ENCODE data around the gene ZBTB40. TPM values are rescaled to one million over a fixed set of nuclear protein-coding genes. Genes with fewer than 3 reads are reported as not detected.

ZBTB40 gene
- total and polyA plus RNA-seq, 10 donors, result 4.4 to 40.2 (median 30.2) TPM

- no peak for TF ChIP-seq POLR2A (IDR thresholded peaks at IDR 0.05)
- WGBS, 5 donors, result 92 to 97% (median 95%) methylated on average over 4 of the region's 4 CpGs
- intact Hi-C loops (cut with DNase I; ENCODE audit: low total_unique reads), result no loop called here
Observed at GRCh38 chr1:22462928-22463327, 11.3 kb downstream of the ZBTB40 start.

GRCh38 chr1:22465015-22465565, 13.4 kb downstream of the ZBTB40 start:
- Histone ChIP-seq H3K27me3 (replicated peaks in 1 of 7) (no peaks in the 10 kb centered on the region), H3K4me1 (peaks cover 0 to 54% (median 17%) of the 10 kb centered on the region in 6 donors), H3K9me3 (peaks cover 0 to 22% (median 12%) of the 10 kb centered on the region in 8 donors), H3K36me3 (no peaks in the 10 kb centered on the region), H3K27ac (no peak overlapping the region), H3K4me3 (no peak overlapping the region)
- intact Hi-C loops (cut with DNase I; ENCODE audit: low total_unique reads), result no loop called here
- 91 to 97% (median 96%) methylated on average over 4 to 9 of the region's 9 CpGs for WGBS, 5 donors
- TF ChIP-seq POLR2A (IDR thresholded peaks at IDR 0.05) (no peak), POLR2AphosphoS5 (IDR thresholded peaks at IDR 0.05) (no peak), CTCF (IDR thresholded peaks at IDR 0.05 in 8 of 11, conservative IDR thresholded peaks at IDR 0.05 in 3 of 11) (no peak)
- DNase-seq, result no peak

More at GRCh38 chr1:22462928-22463327, 11.3 kb downstream of the ZBTB40 start:
- H3K27ac ChIP-seq, result no peak overlapping the region
- no peaks in the 10 kb centered on the region for H3K36me3 ChIP-seq
- H3K4me3 ChIP-seq, result no peak overlapping the region
- peaks cover 0 to 22% (median 12%) of the 10 kb centered on the region in 8 donors for H3K9me3 ChIP-seq
- no peak for DNase-seq
- no peaks in the 10 kb centered on the region for H3K27me3 ChIP-seq (replicated peaks in 1 of 7)
- H3K4me1 ChIP-seq, result peaks cover 0 to 46% (median 11%) of the 10 kb centered on the region in 6 donors

- Histone ChIP-seq H3K27me3 (replicated peaks in 1 of 7) (no peaks in the 10 kb centered on the region), H3K36me3 (no peaks in the 10 kb centered on the region), H3K4me1 (peaks cover 0 to 55% (median 20%) of the 10 kb centered on the region in 6 donors), H3K4me3 (no peak overlapping the region), H3K9me3 (peaks cover 0 to 22% (median 12%) of the 10 kb centered on the region in 8 donors), H3K27ac (no peak overlapping the region)
- no peak for DNase-seq
- TF ChIP-seq POLR2AphosphoS5 (IDR thresholded peaks at IDR 0.05), result no peak
- WGBS, 5 donors, result 89 to 96% (median 94%) methylated on average over 2 of the region's 2 CpGs
- intact Hi-C loops (cut with DNase I; ENCODE audit: low total_unique reads), result no loop called here
Observed at GRCh38 chr1:22465671-22466070, 14.0 kb downstream of the ZBTB40 start.

GRCh38 chr1:22470227-22470626, 18.6 kb downstream of the ZBTB40 start:
- peaks cover 0 to 58% (median 20%) of the 10 kb centered on the region in 6 donors for H3K4me1 ChIP-seq
- no peak for TF ChIP-seq POLR2AphosphoS5 (IDR thresholded peaks at IDR 0.05)
- intact Hi-C loops (cut with DNase I; ENCODE audit: low total_unique reads), result no loop called here

GRCh38 chr1:22471078-22471477, 19.4 kb downstream of the ZBTB40 start:
- intact Hi-C loops (cut with DNase I; ENCODE audit: low total_unique reads), result no loop called here
- DNase-seq, result no peak

More at GRCh38 chr1:22470227-22470626, 18.6 kb downstream of the ZBTB40 start:
- Histone ChIP-seq H3K27me3 (replicated peaks in 1 of 7) (no peaks in the 10 kb centered on the region), H3K4me3 (no peak overlapping the region), H3K27ac (no peak overlapping the region), H3K9me3 (peaks cover 0 to 10% (median 5%) of the 10 kb centered on the region in 8 donors), H3K36me3 (peaks cover 0 to 20% (median 0%) of the 10 kb centered on the region in 6 donors)
- WGBS, 5 donors, result 75 to 95% (median 87%) methylated on average over 4 of the region's 4 CpGs
- DNase-seq, result no peak

More at GRCh38 chr1:22471078-22471477, 19.4 kb downstream of the ZBTB40 start:
- Histone ChIP-seq H3K4me1 (peaks cover 0 to 58% (median 20%) of the 10 kb centered on the region in 6 donors), H3K27ac (no peak overlapping the region), H3K27me3 (replicated peaks in 1 of 7) (no peaks in the 10 kb centered on the region), H3K9me3 (peaks cover 0 to 2% (median 0%) of the 10 kb centered on the region in 8 donors), H3K4me3 (no peak overlapping the region), H3K36me3 (peaks cover 0 to 20% (median 0%) of the 10 kb centered on the region in 6 donors)
- WGBS, 5 donors, result 75 to 94% (median 85%) methylated on average over 2 of the region's 2 CpGs
- TF ChIP-seq POLR2A (IDR thresholded peaks at IDR 0.05) (no peak), CTCF (IDR thresholded peaks at IDR 0.05 in 8 of 11, conservative IDR thresholded peaks at IDR 0.05 in 3 of 11) (no peak), POLR2AphosphoS5 (IDR thresholded peaks at IDR 0.05) (no peak)

Measured in spleen (tissue), 11 donors.